ENCODE results near the gene UTF1.

UTF1 gene

DNA sequence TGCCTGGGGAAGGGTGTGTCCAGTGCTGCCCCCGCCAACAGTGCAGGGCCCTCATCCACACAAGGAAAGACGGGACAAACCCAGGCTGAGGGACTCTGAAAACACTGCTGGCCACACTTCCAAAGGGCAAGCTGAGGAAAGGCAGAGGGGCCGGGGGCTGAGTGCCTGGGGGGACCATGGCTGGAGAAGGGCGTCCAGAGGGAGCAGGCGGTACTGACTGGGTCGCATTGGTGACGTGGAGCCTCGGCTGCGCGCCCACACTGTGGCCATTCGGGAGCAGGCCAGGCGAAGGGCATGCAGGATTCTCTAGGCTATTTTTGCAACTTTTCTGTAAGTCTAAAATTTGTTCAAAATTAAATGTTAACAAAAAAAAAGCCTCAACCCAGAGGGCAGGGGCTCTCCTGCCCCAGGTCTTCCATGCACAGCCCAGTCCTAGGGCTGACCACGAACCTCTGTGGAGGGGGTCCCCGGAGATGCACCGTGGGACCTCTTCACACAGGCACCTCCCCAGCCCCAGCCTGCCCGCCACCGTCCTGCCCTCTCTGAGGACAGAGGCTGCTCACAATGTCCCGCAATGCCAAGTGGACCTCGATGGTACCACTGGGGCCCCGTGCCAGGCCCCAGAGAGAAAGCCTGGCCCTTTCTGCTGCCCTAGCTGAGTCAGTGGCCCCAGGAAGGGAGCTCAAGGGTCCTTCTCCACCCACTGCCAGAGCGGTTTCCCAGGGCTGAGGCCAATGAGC, 36.2 kb downstream of the UTF1 start:
- DNase-seq, result no peak

DNA sequence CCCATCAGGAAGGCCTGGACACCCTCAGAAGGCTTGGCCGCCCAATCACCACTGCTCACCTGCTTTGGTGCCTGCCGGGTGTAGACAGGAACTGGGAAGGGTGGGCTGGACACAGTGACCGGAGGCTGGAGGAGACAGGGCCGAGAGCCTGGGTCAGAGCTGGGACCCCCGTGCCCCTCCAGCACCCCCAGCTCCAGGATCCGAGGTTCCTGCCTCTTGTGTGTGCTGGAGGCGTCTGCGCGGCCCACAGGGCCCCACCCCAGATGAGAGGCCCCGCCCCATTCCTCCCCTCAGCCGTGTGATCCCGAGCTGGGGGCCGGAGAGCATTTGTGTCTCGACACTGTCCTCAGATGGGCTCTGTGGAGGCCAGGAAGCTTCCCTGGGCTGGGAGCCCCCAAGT, 37.3 kb downstream of the UTF1 start:
- DNase-seq, result no peak

DNA sequence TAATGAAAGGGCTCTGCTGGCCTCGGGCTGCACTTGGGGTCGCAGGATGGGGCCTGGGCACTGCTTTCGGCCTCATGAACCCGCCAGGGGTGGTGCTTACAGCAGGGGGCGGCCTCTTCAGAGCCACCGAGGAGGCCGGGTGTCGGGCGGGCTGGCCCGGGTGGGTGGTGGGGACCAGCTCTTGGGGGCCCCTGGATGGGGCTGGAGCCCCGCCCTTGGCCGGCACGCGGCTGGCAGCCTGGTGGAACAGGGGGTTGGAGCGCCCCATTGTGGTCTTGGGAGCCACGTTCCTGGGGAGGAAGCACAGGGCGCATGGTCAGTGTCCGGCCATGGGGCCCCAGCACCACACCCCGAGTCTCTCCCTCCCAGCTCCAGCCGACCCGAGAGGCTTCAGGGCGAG, 37.8 kb downstream of the UTF1 start:
- no peak for DNase-seq

DNA sequence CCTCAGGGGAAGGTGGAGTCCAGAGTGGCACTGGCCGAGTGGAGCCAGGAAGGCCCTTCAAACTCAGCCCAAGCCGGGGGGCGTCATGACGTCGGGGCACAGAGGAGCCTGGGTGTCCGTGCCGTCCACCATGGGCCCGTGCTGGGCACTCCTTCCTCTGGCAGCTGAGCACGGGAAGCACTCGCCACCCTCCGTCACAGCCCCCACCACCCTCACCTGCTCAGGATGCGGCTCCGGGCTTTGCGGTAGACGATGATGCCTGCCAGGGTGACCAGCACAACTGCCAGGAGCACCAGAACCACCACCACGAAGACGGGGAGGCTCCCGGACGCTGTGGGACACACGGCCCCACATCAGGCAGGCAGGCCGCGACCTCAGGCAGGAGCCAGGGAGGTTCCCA, 38.5 kb downstream of the UTF1 start:
- no peak for DNase-seq

DNA sequence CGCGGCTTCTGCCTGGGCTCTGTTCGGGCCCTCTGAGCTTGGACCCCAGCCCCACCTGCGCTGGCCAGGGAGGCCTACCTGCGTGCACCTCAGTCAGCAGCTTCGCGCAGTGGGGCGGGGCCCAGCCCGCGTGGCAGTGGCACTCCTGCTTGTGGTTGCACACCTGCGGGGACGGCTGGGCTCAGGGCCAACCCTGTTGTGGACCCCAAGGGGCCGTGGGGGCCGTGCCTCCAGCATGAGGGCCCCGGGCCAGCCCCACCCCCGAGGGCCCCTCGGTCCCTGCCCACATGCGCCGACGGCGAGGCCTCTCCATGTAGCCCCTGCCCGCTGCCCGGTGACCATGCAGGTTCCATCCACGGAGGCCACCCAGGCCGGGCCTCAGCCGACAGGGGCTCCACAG, 39.4 kb downstream of the UTF1 start:
- DNase-seq, result no peak

- no peak for DNase-seq
These were observed 40.2 kb downstream of the UTF1 start for GRCh38 chr10:133270204-133270603.

- no peak for DNase-seq
These were observed 40.8 kb downstream of the UTF1 start for GRCh38 chr10:133270773-133271297.

DNA sequence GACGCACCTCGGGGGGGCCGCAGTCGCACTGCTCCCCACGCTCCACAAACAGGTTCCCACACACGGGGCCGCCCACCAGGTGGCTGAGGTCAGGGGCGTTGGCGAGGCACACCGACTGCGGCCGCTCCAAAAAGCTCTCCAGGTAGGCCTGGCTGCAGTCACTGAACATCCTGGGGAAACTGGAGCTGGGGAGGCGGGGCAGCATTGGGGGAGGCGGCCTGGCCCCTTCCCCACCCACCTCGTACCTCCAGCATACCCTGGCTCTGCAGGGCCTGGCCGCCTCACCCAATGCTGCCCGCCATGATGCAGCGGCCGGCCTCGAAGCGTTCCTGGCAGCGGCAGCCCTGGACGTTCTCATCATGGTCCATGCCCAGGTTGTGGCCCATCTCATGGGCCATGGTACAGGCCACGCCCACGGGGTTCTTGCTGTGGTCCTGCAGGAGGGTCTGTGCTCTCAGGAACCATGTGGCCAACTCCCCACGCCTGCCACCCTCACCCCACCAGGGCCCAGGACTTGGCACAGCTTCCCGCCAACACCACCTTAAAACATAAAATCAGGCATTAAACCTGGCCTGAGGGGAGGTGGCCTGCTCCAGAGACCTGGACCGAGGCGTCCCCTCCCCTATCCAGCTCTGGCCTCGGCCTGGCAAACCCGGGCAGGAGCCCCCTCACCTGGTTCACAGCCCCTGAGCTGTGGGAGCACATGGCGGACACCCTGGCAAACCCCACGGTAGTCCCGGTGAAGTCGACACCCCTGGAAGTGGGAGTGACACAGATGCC, 41.7 kb downstream of the UTF1 start:
- DNase-seq, result no peak

- DNase-seq, result no peak
These were observed 42.4 kb downstream of the UTF1 start for GRCh38 chr10:133272301-133272963.

DNA sequence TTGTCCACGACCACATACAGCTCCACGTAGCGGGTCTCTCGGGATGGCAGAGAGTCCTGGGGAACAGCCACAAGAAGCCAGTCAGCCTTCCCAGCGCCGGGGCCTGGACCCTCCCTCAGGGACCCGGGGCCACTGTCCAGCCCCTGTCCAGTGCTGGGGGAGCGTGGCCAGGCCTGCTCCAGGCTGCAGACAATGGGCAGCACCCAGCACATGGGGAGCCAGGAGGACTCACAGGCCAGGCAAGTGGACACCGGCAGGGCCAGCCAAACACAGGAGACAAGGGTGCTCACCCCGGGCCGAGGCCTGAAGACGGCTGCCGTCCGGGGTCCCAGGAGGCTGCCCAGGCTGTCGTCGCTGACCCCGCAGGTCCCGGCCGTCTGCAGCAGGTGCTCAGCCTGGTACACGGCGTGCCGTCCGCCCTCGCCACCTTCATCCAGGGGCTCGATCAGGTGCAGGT, 43.0 kb downstream of the UTF1 start:
- no peak for DNase-seq

DNA sequence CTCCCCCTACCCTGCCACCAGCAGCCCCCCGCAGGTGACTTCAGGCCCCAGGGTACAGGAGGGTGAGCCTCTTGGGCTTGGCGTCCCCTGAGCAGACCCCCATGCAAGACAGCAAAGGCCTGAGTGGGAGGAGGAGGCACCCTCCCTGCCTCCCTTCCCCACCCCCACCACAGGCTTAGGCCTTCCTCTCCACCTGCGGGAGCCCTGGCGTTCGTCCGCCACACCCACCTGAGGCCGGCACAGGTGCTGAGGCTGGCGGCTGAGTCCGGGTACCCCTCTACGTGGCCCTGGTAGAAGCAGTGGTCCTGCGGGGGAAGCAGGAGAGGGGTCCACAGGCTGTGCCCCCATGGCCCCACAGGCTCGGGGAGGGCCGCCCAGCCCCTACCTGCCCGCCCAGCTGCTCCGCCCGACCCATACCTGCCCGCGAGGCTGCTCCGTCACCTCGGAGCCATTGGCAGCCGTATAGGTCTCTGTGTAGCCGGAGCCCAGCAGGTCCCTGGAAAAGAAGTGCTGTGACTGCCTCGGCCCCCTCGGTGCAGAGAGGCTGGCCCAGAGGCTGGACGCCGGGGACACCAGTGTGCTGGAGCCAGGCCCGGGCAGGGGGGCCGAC, 43.6 kb downstream of the UTF1 start:
- no peak for DNase-seq

DNA sequence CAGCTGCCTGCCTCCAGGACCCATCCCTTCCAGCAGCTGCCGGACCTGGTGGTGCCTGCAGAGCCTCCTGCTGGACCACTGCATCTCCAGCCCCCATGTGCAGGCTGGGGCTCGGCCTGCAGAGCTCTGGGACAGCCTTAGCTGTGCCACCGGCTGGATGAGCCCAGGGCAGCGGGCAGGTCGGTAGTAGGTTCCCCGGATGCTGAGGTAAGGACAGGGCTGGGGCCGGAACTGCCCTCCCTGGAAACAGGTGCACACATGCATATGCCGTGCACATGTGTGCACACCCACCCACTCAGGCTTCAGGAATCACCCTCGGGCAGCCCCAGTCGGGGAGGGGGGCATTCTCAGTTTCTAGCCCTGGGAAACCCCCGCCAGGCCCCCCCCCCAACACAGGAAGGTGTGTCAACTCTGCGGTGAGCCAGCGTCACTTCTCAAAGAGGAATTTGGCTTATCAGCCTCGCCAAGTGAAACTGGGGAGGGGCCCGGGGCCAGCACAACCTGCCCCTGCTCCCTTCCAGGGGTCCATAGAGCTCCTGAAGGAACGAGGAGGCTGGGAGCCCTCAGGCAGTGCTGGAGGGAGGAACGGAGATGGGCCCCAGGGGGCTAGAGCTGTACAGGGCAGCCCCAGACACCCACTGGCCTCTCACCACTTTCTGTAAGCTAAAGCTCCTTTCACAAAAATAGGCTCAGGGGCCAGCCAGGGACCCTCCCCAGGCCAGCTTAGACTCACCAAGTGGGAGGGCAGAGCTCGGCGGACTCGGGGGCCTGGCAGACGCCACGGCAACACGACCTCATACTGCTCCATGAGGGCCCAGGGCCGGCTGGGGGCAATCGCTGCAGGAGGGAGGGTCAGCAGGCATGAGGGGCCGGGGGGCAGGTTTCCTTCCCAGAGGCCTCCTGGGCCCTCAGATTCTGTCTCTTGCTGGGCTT, 45.0 kb downstream of the UTF1 start:
- DNase-seq, result peak; percentile 27

DNA sequence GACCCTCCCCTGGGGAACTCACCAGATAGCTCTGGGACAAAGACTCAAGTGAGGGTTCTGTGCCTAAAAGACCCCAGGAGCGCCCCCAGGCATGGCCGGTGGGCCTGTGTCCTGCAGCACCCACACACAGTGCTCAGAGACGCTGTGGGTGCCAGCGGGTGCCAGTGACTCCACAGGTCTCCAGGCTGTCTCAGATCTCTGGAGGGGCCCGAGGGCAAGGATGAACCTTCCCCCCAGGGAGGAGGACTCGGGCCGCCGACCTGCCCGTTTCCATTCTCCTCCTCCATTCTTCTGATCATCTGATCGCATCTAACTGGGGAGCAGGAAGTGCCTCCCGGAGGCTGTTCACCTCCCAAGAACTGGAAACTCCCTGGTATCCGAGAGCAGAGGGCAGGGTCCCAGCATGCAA, 45.7 kb downstream of the UTF1 start:
- peak; percentile 33 for DNase-seq

GRCh38 chr10:133276100-133276434, 46.0 kb downstream of the UTF1 start:
- DNase-seq, result no peak

- DNase-seq, result peak; percentile 14
These were observed 46.6 kb downstream of the UTF1 start, which contains the start of gene ADAM8 for GRCh38 chr10:133276435-133277201. Gene ADAM8 (minus strand): TSS chr10:133276868. CDS start chr10:133276817, 51 bp downstream.

GRCh38 chr10:133277277-133277992, 47.4 kb downstream of the UTF1 start:
- DNase-seq, result no peak

DNA sequence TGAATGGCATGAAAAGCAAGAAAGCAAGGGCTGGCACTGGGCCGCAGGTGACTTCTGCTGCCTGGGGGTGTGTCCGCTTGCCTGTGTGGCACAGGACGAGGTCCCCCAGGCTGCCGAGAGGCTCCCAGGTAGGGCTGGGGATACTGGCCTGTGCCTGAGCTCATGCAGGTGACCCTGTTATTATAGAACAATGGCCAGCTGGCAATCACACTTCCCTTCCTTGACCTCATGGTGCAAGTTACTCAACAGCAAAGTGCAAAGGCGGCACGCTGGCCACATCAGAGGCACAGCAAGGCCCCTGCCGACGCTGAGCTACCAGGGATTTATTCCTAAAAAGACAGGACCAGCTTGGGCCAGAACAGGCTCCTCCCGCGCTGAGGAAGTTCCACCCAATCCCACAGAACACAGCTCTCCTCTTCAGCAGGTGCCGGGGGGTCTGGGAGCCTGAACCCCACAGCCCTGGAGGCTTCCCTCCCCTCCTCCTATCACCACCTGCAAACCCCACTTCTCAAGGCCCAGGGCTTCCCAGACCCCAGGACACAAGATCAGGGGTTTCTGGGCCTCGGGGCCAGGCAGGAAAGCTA, 48.1 kb downstream of the UTF1 start:
- no peak for DNase-seq

GRCh38 chr10:133278577-133279265, 48.7 kb downstream of the UTF1 start:
- DNase-seq, result no peak
